ENCODE measurements around the gene SNRNP70. TPM values are rescaled to one million over a fixed set of nuclear protein-coding genes. Genes with fewer than 3 reads are reported as not detected.
"Not testable (repeated sequence)": the region's sequence is repeated elsewhere in the genome, so short reads cannot be mapped to it uniquely, and the experiment has no call there.

Gene SNRNP70
- polyA plus RNA-seq, 3 donors, result 27.4 to 360 (median 40.4) TPM

GRCh38 chr19:49038557-49039276 is 46.5 kb upstream of the SNRNP70 start:
- intact Hi-C loops (cut with micrococcal nuclease); H3K9me3 ChIP-seq (replicated peaks in 1 of 2; ENCODE audit: control insufficient read depth in 1 of 2, insufficient read depth in 1 of 2, low read length in 2 of 2); H3K27me3 ChIP-seq (ENCODE audit: control insufficient read depth in 2 of 2, insufficient read depth in 2 of 2, low read length in 2 of 2); H3K4me1 ChIP-seq (ENCODE audit: control insufficient read depth in 1 of 2, insufficient read depth in 2 of 2, low read length in 2 of 2); H3K27ac ChIP-seq (ENCODE audit: low read depth in 1 of 2, low read length in 2 of 2); H3K4me3 Mint-ChIP-seq; H3K27ac Mint-ChIP-seq; H3K4me1 Mint-ChIP-seq; H3K9ac ChIP-seq (ENCODE audit: insufficient read depth, low read length, poor library complexity, severe bottlenecking); H3K36me3 ChIP-seq (replicated peaks in 1 of 2; ENCODE audit: control insufficient read depth in 1 of 2, insufficient read depth in 2 of 2, low read length in 2 of 2); H3K4me3 ChIP-seq (replicated peaks in 1 of 3; ENCODE audit: low read depth in 2 of 3, low read length in 3 of 3); H3K9me3 Mint-ChIP-seq; H3K79me2 ChIP-seq (ENCODE audit: insufficient read depth, low read length); H4K20me1 ChIP-seq (ENCODE audit: insufficient read depth, low read length); H3K4me2 ChIP-seq (replicated peaks; ENCODE audit: extremely low read depth, low read length, poor library complexity, severe bottlenecking); DNase-seq; H3K36me3 Mint-ChIP-seq; H2AFZ ChIP-seq (ENCODE audit: insufficient read depth, low read depth, low read length, poor library complexity, severe bottlenecking): not testable (repeated sequence)
- 90% methylated on average over 12 of the region's 26 CpGs for WGBS (ENCODE audit: insufficient coverage)
- peaks cover 2 to 11% (median 7%) of the 10 kb centered on the region in 3 donors for H3K27me3 Mint-ChIP-seq (ENCODE audit: low read depth in 3 of 3)

GRCh38 chr19:49039736-49040135 is 45.5 kb upstream of the SNRNP70 start:
- intact Hi-C loops (cut with micrococcal nuclease); H3K9ac ChIP-seq (ENCODE audit: insufficient read depth, low read length, poor library complexity, severe bottlenecking); H3K4me3 Mint-ChIP-seq; H2AFZ ChIP-seq (ENCODE audit: insufficient read depth, low read depth, low read length, poor library complexity, severe bottlenecking); H3K36me3 ChIP-seq (replicated peaks in 1 of 2; ENCODE audit: control insufficient read depth in 1 of 2, insufficient read depth in 2 of 2, low read length in 2 of 2); H3K4me3 ChIP-seq (replicated peaks in 1 of 3; ENCODE audit: low read depth in 2 of 3, low read length in 3 of 3); DNase-seq; H3K79me2 ChIP-seq (ENCODE audit: insufficient read depth, low read length); H4K20me1 ChIP-seq (ENCODE audit: insufficient read depth, low read length); H3K27me3 ChIP-seq (ENCODE audit: control insufficient read depth in 2 of 2, insufficient read depth in 2 of 2, low read length in 2 of 2); H3K9me3 Mint-ChIP-seq; H3K9me3 ChIP-seq (replicated peaks in 1 of 2; ENCODE audit: control insufficient read depth in 1 of 2, insufficient read depth in 1 of 2, low read length in 2 of 2); H3K4me1 Mint-ChIP-seq; H3K4me1 ChIP-seq (ENCODE audit: control insufficient read depth in 1 of 2, insufficient read depth in 2 of 2, low read length in 2 of 2); H3K4me2 ChIP-seq (replicated peaks; ENCODE audit: extremely low read depth, low read length, poor library complexity, severe bottlenecking); H3K27ac Mint-ChIP-seq; H3K27ac ChIP-seq (ENCODE audit: low read depth in 1 of 2, low read length in 2 of 2); H3K36me3 Mint-ChIP-seq: not testable (repeated sequence)
- H3K27me3 Mint-ChIP-seq (ENCODE audit: low read depth in 3 of 3), result peaks cover 2 to 11% (median 7%) of the 10 kb centered on the region in 3 donors
- WGBS (ENCODE audit: insufficient coverage), result no CpG with 5 or more reads among the region's 9 CpGs

- Histone ChIP-seq H3K4me2 (replicated peaks; ENCODE audit: extremely low read depth, low read length, poor library complexity, severe bottlenecking) (no peak overlapping the region), H2AFZ (ENCODE audit: insufficient read depth, low read depth, low read length, poor library complexity, severe bottlenecking) (no peak overlapping the region), H3K36me3 (replicated peaks in 1 of 2; ENCODE audit: control insufficient read depth in 1 of 2, insufficient read depth in 2 of 2, low read length in 2 of 2) (no peaks in the 10 kb centered on the region), H4K20me1 (ENCODE audit: insufficient read depth, low read length) (no peaks in the 10 kb centered on the region), H3K9me3 (replicated peaks in 1 of 2; ENCODE audit: control insufficient read depth in 1 of 2, insufficient read depth in 1 of 2, low read length in 2 of 2) (no peaks in the 10 kb centered on the region), H3K4me3 (replicated peaks in 1 of 3; ENCODE audit: low read depth in 2 of 3, low read length in 3 of 3) (no peak overlapping the region), H3K4me1 (ENCODE audit: control insufficient read depth in 1 of 2, insufficient read depth in 2 of 2, low read length in 2 of 2) (no peaks in the 10 kb centered on the region), H3K79me2 (ENCODE audit: insufficient read depth, low read length) (no peaks in the 10 kb centered on the region), H3K27me3 (ENCODE audit: control insufficient read depth in 2 of 2, insufficient read depth in 2 of 2, low read length in 2 of 2) (no peaks in the 10 kb centered on the region), H3K27ac (ENCODE audit: low read depth in 1 of 2, low read length in 2 of 2) (no peak overlapping the region), H3K9ac (ENCODE audit: insufficient read depth, low read length, poor library complexity, severe bottlenecking) (no peak overlapping the region)
- Mint-ChIP-seq H3K9me3 (no peaks in the 10 kb centered on the region), H3K36me3 (no peaks in the 10 kb centered on the region), H3K4me1 (no peaks in the 10 kb centered on the region), H3K27ac (no peak overlapping the region), H3K27me3 (ENCODE audit: low read depth in 3 of 3) (peaks cover 2 to 10% (median 5%) of the 10 kb centered on the region in 3 donors), H3K4me3 (no peak overlapping the region)
- intact Hi-C loops (cut with micrococcal nuclease), result no loop called here
- TF ChIP-seq CTCF (IDR thresholded peaks at IDR 0.05), result no peak
- 92% methylated on average over 12 of the region's 17 CpGs for WGBS (ENCODE audit: insufficient coverage)
- no peak for DNase-seq
Observed at GRCh38 chr19:49042177-49042576, 43.1 kb upstream of the SNRNP70 start.

- H3K4me2 ChIP-seq (replicated peaks; ENCODE audit: extremely low read depth, low read length, poor library complexity, severe bottlenecking); H3K36me3 Mint-ChIP-seq; H3K9me3 ChIP-seq (replicated peaks in 1 of 2; ENCODE audit: control insufficient read depth in 1 of 2, insufficient read depth in 1 of 2, low read length in 2 of 2); H3K27me3 ChIP-seq (ENCODE audit: control insufficient read depth in 2 of 2, insufficient read depth in 2 of 2, low read length in 2 of 2); H3K79me2 ChIP-seq (ENCODE audit: insufficient read depth, low read length); H2AFZ ChIP-seq (ENCODE audit: insufficient read depth, low read depth, low read length, poor library complexity, severe bottlenecking); DNase-seq; H3K9ac ChIP-seq (ENCODE audit: insufficient read depth, low read length, poor library complexity, severe bottlenecking); H3K4me1 Mint-ChIP-seq; intact Hi-C loops (cut with micrococcal nuclease); H3K4me1 ChIP-seq (ENCODE audit: control insufficient read depth in 1 of 2, insufficient read depth in 2 of 2, low read length in 2 of 2); H3K4me3 Mint-ChIP-seq; H3K36me3 ChIP-seq (replicated peaks in 1 of 2; ENCODE audit: control insufficient read depth in 1 of 2, insufficient read depth in 2 of 2, low read length in 2 of 2); H3K27ac ChIP-seq (ENCODE audit: low read depth in 1 of 2, low read length in 2 of 2); H4K20me1 ChIP-seq (ENCODE audit: insufficient read depth, low read length); H3K9me3 Mint-ChIP-seq; H3K4me3 ChIP-seq (replicated peaks in 1 of 3; ENCODE audit: low read depth in 2 of 3, low read length in 3 of 3): not testable (repeated sequence)
- WGBS (ENCODE audit: insufficient coverage), result no CpG with 5 or more reads among the region's 4 CpGs
- Mint-ChIP-seq H3K27ac (peak overlapping the region in 2 of 7 donors; percentile 23 to 59), H3K27me3 (ENCODE audit: low read depth in 3 of 3) (peaks cover 2 to 10% (median 5%) of the 10 kb centered on the region in 3 donors)
Observed at GRCh38 chr19:49042666-49043065, 42.6 kb upstream of the SNRNP70 start.

All from CD14-positive monocyte (primary cell).